Peyer's patch (tissue), 4 donors: ENCODE data around the gene STAG1. TPM values are rescaled to one million over a fixed set of nuclear protein-coding genes. Genes with fewer than 3 reads are reported as not detected.

Experiments
- DNase-seq, 3 donors: peaks; one replicate each; pipeline ENCODE4 v3.0.0-alpha.2; 2017 to 2019
- H3K27ac ChIP-seq, 4 donors: fragments of 200-600 bp; sonication (generic); one replicate each; pipeline ENCODE4 v1.5.1; 2016 to 2019
- H3K27me3 ChIP-seq, 2 donors: fragments of 200-600 bp; sonication (generic); one replicate each; pipeline ENCODE4 v1.5.1; 2019
- H3K36me3 ChIP-seq, 3 donors: fragments of 200-600 bp; sonication (generic); one replicate each; pipeline ENCODE4 v1.5.1; 2016 to 2019
- H3K4me1 ChIP-seq, 4 donors: fragments of 200-600 bp; sonication (generic); one replicate each; pipeline ENCODE4 v1.5.1; 2016 to 2019
- H3K4me3 ChIP-seq, 4 donors: fragments of 200-600 bp; sonication (generic); 1 replicate in 3 of 4; 2 replicates in 1 of 4; pipeline ENCODE4 v1.5.1; 2016 to 2019; ENCODE audit warnings: mild to moderate bottlenecking in 1 of 4
- H3K9me3 ChIP-seq, 4 donors: fragments of 200-600 bp; sonication (generic); one replicate each; pipeline ENCODE4 v1.5.1; 2016 to 2019; ENCODE audit warnings: mild to moderate bottlenecking in 1 of 4
- POLR2A ChIP-seq, 2 donors: fragments of 450-650 bp; IDR thresholded peaks; one replicate each; pipeline ENCODE4 v1.5.1; 2017; ENCODE audit warnings: antibody characterized with exemption in 2 of 2, mild to moderate bottlenecking in 2 of 2, moderate library complexity in 2 of 2
- total RNA-seq, 4 donors: library from RNA; depleted of rRNA; stranded (reverse); fragments of >200 nt; gene quantifications; one replicate each; pipeline ENCODE4 v1.1.0, GENCODE V29; 2016
- TF ChIP-seq, protein P1 (sequence below), 6 experiments: fragments of 450-650 bp in 4 of 6; fragments of 200-600 bp in 2 of 6; sonication (generic) in 1 of 6; IDR thresholded peaks; one replicate each; pipeline ENCODE4 v1.5.1; 2017 to 2019; ENCODE audit warnings: antibody characterized with exemption in 6 of 6, mild to moderate bottlenecking in 3 of 6, moderate library complexity in 1 of 6

The STAG1 gene
- total RNA-seq, 4 donors from 2014 or later, result 22.6 to 91.6 (median 35.2) TPM

DNA sequence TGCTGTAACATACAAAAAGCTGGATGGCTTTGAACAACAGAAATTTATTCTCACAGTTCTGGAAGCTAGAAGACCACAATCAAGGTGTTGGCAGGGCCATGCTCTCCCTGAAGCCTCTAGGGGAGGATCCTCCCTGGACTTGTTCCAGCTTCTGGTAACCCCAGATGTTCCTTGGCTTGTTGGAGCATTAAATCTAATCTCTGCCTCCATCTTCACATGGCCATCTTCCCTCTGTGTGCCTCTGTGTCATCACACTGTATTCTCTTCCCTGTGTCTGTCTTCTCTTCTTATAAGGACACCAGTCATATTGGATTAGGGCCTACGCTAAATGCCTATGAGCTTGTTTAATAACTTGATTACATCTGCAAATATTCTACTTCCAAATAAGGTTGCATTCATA, 109.5 kb downstream of the STAG1 start:
- no peaks in the 10 kb centered on the region for H3K9me3 ChIP-seq
- no peak overlapping the region for H3K4me3 ChIP-seq
- no peak overlapping the region for H3K27ac ChIP-seq
- no peaks in the 10 kb centered on the region for H3K27me3 ChIP-seq
- H3K36me3 ChIP-seq, result no peaks in the 10 kb centered on the region
- no peak for DNase-seq
- no peaks in the 10 kb centered on the region for H3K4me1 ChIP-seq
- TF ChIP-seq, protein P1, sequence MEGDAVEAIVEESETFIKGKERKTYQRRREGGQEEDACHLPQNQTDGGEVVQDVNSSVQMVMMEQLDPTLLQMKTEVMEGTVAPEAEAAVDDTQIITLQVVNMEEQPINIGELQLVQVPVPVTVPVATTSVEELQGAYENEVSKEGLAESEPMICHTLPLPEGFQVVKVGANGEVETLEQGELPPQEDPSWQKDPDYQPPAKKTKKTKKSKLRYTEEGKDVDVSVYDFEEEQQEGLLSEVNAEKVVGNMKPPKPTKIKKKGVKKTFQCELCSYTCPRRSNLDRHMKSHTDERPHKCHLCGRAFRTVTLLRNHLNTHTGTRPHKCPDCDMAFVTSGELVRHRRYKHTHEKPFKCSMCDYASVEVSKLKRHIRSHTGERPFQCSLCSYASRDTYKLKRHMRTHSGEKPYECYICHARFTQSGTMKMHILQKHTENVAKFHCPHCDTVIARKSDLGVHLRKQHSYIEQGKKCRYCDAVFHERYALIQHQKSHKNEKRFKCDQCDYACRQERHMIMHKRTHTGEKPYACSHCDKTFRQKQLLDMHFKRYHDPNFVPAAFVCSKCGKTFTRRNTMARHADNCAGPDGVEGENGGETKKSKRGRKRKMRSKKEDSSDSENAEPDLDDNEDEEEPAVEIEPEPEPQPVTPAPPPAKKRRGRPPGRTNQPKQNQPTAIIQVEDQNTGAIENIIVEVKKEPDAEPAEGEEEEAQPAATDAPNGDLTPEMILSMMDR (IDR thresholded peaks at IDR 0.05), result no peak
- no peak for TF ChIP-seq POLR2A (IDR thresholded peaks at IDR 0.05)

DNA sequence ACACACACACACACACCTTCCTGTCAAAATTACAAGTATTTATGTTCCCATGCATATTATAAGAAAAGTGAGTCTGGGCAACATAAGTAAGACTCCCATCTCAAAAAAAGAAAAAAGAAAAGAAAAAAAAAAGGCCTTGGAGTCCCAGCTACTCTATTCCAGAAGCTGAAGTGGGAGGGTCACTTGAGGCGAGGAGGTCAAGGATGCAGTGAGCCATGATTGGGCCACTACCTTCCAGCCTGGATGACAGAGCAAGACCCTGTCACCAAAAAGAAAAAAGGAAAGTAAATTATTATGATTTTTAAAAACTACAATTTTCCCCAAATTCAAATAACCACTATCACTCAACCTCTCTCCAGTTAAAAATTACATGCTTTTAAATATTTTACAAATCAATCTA, 113.1 kb downstream of the STAG1 start:
- no peak for DNase-seq
- TF ChIP-seq, protein P1 (IDR thresholded peaks at IDR 0.05), result no peak
- no peak for TF ChIP-seq POLR2A (IDR thresholded peaks at IDR 0.05)
- Histone ChIP-seq H3K36me3 (no peaks in the 10 kb centered on the region), H3K27ac (no peak overlapping the region), H3K9me3 (no peaks in the 10 kb centered on the region), H3K4me3 (no peak overlapping the region), H3K4me1 (no peaks in the 10 kb centered on the region), H3K27me3 (no peaks in the 10 kb centered on the region)

DNA sequence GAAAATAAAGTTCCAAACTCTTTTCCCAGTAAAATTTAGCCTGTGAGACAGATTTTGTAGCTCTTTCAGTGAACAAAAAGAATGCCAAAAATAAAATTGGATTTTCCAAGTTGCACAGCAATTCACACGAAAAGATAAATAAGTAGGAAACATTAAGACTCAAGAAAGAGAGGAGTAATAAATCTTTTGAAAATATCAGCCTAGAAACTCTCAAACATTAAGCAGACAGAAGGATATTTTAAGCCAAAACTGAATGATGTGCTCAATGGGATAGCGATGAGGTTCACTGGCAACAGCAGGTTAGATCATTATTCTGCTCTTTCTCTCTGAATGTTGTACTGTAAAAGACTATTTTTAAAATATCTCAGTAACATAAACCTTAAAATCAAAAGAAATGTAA, 115.0 kb downstream of the STAG1 start:
- DNase-seq, result no peak
- Histone ChIP-seq H3K9me3 (no peaks in the 10 kb centered on the region), H3K27me3 (no peaks in the 10 kb centered on the region), H3K4me3 (no peak overlapping the region), H3K4me1 (peaks cover 0 to 9% (median 0%) of the 10 kb centered on the region in 4 donors), H3K36me3 (no peaks in the 10 kb centered on the region), H3K27ac (no peak overlapping the region)
- TF ChIP-seq, protein P1 (IDR thresholded peaks at IDR 0.05), result no peak
- no peak for TF ChIP-seq POLR2A (IDR thresholded peaks at IDR 0.05)

DNA sequence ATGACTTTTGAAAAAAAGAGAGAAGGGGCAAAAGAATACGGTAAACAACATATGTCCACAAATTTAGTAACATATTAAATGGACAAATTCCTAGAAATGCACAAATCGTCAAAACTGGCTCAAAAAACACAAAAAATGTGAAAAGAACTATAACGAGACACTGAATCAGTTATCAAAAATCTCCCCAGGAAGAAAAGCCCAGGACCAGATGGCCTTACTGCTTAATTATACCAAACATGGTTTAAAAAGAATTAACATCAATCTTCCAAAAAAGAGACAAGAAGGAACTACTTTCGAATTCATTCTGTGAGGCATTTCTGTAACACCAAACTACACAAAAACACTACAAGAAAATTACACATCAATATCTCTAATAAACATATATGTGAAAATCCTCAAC, 117.4 kb downstream of the STAG1 start:
- Histone ChIP-seq H3K4me3 (no peak overlapping the region), H3K9me3 (no peaks in the 10 kb centered on the region), H3K36me3 (no peaks in the 10 kb centered on the region), H3K4me1 (peaks cover 0 to 9% (median 0%) of the 10 kb centered on the region in 4 donors), H3K27me3 (no peaks in the 10 kb centered on the region), H3K27ac (no peak overlapping the region)
- TF ChIP-seq POLR2A (IDR thresholded peaks at IDR 0.05), result no peak
- TF ChIP-seq, protein P1 (IDR thresholded peaks at IDR 0.05), result no peak
- no peak for DNase-seq

DNA sequence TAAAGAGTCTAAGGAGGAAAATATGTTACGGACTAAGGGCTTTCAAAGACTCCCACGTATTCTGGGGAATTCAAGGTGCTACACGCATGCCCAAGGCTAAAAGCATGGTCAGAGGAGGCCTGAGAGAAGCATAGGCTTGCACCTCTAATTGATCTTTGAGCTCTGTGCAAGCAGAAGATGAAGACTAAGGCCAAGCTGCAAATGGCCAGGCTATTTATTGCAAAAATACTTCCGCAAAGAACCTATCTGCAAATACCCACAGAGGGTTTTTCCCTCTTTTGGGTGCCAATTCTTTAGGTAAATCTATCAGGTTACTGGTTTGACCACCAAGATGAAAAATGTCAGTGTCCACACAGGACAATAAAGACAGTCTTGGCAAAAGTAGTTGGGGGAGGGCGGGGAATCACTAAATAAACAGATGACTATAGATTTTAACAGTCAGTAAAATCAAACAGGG, 119.5 kb downstream of the STAG1 start:
- Histone ChIP-seq H3K36me3 (no peaks in the 10 kb centered on the region), H3K27me3 (no peaks in the 10 kb centered on the region), H3K9me3 (no peaks in the 10 kb centered on the region), H3K27ac (no peak overlapping the region), H3K4me1 (peaks cover 0 to 9% (median 0%) of the 10 kb centered on the region in 4 donors), H3K4me3 (no peak overlapping the region)
- TF ChIP-seq POLR2A (IDR thresholded peaks at IDR 0.05), result no peak
- TF ChIP-seq, protein P1 (IDR thresholded peaks at IDR 0.05), result no peak
- DNase-seq, result no peak

DNA sequence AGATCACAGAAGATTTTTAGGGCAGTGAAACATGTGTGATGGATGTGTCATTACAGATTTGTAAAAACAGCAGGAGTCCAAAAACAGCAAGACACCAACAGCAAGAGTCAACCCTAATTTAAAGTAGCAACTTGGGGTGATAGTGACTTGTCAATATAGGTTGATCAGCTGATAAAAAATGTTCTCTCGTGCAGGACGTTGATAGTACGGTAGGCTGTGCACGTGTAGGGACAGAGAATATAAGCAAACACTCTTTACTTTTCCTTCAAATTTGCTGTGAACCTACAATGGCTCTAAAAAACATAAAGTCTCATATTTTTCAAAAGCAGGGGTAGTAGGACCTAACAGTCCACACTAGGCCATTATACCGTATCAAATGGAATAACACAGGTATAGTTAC, 120.8 kb downstream of the STAG1 start:
- H3K27ac ChIP-seq, result no peak overlapping the region
- no peaks in the 10 kb centered on the region for H3K36me3 ChIP-seq
- no peak overlapping the region for H3K4me3 ChIP-seq
- DNase-seq, result no peak
- no peaks in the 10 kb centered on the region for H3K27me3 ChIP-seq
- TF ChIP-seq, protein P1 (IDR thresholded peaks at IDR 0.05), result no peak
- no peak for TF ChIP-seq POLR2A (IDR thresholded peaks at IDR 0.05)
- no peaks in the 10 kb centered on the region for H3K9me3 ChIP-seq
- peaks cover 0 to 9% (median 0%) of the 10 kb centered on the region in 4 donors for H3K4me1 ChIP-seq
